ENCODE measurements around the gene KLK7. TPM values are rescaled to one million over a fixed set of nuclear protein-coding genes. Genes with fewer than 3 reads are reported as not detected.

The KLK7 gene
- total and polyA plus RNA-seq, 10 of the 15 experiments (the other 5 are each of a cell fraction or from before 2014, with no cell fraction given) = not detected

GRCh38 chr19:51022526-51022925 is 38.8 kb upstream of the KLK7 start:
- no TSS peak for BruUV-seq (replicated peaks)
- Histone ChIP-seq H4K20me1 (ENCODE audit: control insufficient read depth, insufficient read depth) (no peaks in the 10 kb centered on the region), H2AFZ (ENCODE audit: control insufficient read depth, low read depth, low read length) (no peak overlapping the region), H3K4me3 (no peak overlapping the region), H3K9me3 (replicated peaks; ENCODE audit: control insufficient read depth, insufficient read depth, low read length) (no peaks in the 10 kb centered on the region), H3K27me3 (replicated peaks in 1 of 2; ENCODE audit: control insufficient read depth in 2 of 2, insufficient read depth in 2 of 2, low read length in 1 of 2) (no peaks in the 10 kb centered on the region; a peak in 3 of 4 replicates), H3K4me2 (ENCODE audit: control insufficient read depth, insufficient read depth) (no peak overlapping the region), H3K79me2 (ENCODE audit: control insufficient read depth, insufficient read depth, low read length) (no peaks in the 10 kb centered on the region), H3K9ac (ENCODE audit: control insufficient read depth, insufficient read depth, low read length) (no peak overlapping the region), H3K4me1 (ENCODE audit: control insufficient read depth, insufficient read depth, low read length) (no peaks in the 10 kb centered on the region), H3K36me3 (ENCODE audit: control insufficient read depth in 2 of 2, insufficient read depth in 2 of 2, low read length in 1 of 2) (no peaks in the 10 kb centered on the region), H3K27ac (ENCODE audit: control insufficient read depth, insufficient read depth) (no peak overlapping the region)
- FAIRE-seq = no peak
- in situ Hi-C loops (cut with MboI) (no loop called here), intact Hi-C loops (cut with micrococcal nuclease; ENCODE audit: unreplicated experiment) (no loop called here)
- TF ChIP-seq TAF1 (IDR thresholded peaks at IDR 0.05; ENCODE audit: borderline replicate concordance, low read depth, low read length) (no peak), KDM1A (IDR thresholded peaks at IDR 0.05; ENCODE audit: borderline replicate concordance) (no peak), YY1 (IDR thresholded peaks at IDR 0.05; ENCODE audit: low read depth, low read length) (no peak), SMAD1 (IDR thresholded peaks at IDR 0.05; ENCODE audit: low read depth, partially characterized antibody) (no peak), RAD21 (IDR thresholded peaks at IDR 0.05; ENCODE audit: insufficient read depth, low read depth, low read length) (no peak), BCL11A (IDR thresholded peaks at IDR 0.05; ENCODE audit: low read depth, low read length) (no peak), MAX (IDR thresholded peaks at IDR 0.05; ENCODE audit: low read depth, low read length) (no peak), STAT1 (conservative IDR thresholded peaks at IDR 0.05) (no peak)
- RAD21 ChIA-PET (ENCODE audit: unreplicated experiment) = no interaction called here
- ATAC-seq = no peak
- CTCF ChIA-PET = no interaction called here
- 28% methylated on average over 14 of the region's 14 CpGs for WGBS (ENCODE audit: insufficient coverage, insufficient replicate concordance, low lambda C conversion rate, missing lambda C conversion rate)
- SMC1A ChIA-PET (ENCODE audit: uncharacterized antibody, unreplicated experiment) = no interaction called here
- POLR2A ChIA-PET = no interaction called here
- DNase-seq (ENCODE audit: low read depth, low spot score) = no peak
